HG03378 (cell line): ENCODE measurements around the gene ST8SIA4.

ENCODE experiments used
- ATAC-seq: cut with Tn5 transposase; IDR thresholded peaks from one replicate; pipeline ENCODE4 v1.9.1; 2021; ENCODE audit warnings: mild to moderate bottlenecking, moderate library complexity; ENCODE audit not compliant: unreplicated experiment

ST8SIA4 gene, protein sequence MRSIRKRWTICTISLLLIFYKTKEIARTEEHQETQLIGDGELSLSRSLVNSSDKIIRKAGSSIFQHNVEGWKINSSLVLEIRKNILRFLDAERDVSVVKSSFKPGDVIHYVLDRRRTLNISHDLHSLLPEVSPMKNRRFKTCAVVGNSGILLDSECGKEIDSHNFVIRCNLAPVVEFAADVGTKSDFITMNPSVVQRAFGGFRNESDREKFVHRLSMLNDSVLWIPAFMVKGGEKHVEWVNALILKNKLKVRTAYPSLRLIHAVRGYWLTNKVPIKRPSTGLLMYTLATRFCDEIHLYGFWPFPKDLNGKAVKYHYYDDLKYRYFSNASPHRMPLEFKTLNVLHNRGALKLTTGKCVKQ

DNA sequence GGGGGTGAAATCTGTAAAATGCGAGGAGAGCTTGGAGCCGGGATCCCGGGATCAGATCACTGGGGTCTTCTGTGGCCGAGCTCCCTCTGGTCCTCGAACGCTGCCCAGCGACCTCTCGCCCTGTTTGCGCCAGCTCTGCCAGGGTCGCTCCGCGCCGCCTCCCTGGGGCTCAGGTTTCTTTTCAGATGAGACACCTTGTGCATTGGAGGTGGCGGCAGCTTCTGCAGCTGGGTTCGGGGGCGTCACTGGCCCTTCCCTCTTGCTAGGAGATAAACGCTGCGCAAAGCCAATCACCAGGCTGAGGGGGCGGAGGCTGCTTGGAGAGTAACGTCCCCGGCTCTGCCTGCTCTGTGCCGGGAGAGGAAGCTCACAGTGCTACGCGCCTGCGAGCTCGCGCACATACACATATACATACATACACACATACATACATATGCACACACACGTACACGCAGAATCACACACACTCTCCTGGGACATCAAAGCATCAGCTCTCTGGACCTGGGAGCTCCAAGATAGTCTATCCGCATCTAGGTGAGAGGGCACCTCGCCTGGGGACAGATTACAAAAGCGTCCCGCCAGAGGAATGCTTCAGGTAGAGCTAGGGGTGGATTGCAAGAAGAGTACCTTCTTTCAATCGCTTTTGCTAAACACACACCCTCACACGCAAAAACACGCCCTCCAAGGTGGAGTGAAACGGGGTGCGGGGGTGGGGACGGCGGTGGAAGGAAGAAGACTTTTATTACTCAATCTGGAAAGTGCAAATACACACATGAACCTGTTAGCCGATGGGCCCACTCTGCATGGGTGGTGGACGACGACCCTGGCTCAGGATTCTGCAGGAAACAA lies at the start of gene ST8SIA4:
TSS of gene ST8SIA4 (minus strand) at position 244 of the 849 bp plus-strand sequence. CDS start 327 bp downstream, outside the sequence.
- ATAC-seq, result peak; percentile 63

DNA sequence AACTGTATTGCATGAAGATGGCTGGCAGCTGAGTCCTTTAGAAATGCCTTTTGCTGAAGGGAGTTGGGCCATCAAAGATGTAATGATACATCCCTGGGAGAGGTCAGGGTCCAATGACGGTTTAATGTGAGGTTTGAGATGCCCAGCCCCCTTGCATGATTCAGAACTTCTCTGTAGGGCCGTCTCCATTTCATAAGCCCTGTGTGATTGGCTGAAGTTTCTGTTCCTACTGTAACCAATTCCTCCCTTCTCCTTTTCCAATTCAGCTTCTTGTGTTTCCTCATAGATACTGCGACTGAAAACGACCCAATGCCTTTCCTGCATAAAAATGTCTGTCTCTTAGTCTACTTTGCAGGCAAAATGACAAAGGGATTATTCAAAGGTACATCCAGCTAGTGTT lies 47.9 kb upstream of the ST8SIA4 start:
- no peak for ATAC-seq

DNA sequence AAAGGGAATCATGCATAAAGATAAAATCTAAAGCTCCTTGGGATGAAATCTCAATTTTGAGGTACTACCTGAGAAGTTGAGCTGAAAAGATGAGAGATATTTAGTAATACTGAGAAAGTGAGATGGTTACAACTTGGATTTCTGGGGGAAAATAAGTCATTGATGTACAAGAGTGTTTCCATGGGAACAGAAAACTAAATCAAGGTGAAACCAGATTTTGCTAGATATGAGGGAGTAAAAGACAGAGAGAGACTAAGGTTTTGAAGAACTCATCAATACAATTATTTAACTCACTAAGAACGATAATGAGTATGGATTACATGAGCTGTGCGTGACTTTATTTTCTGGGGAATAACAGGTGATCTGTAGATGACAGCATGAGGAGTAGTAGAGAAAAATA lies 10.2 kb upstream of the ST8SIA4 start:
- no peak for ATAC-seq

DNA sequence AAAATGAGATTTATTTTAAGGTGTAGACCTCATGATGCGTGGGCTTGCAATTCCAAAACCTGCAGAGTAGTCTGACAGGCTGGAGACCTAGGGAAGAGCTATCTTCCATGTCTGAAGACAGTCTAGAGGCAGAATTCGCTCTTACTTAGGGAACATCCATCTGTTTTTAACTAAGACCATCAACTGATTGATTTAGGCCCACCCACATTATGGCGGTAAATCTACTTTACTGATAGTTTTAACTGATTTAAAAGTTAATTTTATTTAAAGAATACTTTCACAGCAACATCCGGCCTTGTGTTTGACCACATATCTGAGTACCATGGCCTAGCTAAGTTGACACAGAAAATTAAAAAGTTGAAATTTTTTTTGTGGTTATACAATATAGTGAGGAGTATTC lies 6.0 kb upstream of the ST8SIA4 start:
- no peak for ATAC-seq

DNA sequence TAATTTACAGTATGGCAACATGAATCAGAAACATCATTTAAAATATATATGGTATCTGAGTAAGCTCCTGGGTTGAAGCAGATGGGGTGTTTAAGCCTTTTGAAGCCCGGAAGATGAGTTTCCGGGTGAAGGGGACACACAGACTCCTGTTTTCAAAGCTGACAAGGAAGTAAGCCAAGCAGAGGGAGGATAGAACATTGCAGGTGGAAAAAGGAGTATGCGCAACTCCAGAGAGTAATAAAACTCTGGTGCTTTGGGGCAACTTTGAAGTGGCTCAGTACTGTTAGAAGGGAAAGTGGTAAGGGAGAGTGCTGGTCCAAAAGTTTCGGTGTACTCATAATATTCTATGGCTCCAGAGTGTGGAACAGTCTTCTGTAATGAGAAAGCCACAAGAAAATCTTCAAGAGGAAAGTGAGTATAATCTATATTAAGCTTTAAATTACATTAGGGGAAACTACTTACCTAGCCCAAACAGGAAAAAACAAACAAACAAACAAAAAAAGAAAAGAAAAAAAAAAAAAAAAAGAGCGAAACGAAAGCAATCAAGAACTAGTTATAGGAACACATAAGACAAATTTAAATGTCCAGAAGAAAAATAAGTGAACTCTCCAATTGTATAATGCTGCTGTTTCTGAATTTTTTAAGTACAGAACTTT lies 2.3 kb upstream of the ST8SIA4 start:
- no peak for ATAC-seq

DNA sequence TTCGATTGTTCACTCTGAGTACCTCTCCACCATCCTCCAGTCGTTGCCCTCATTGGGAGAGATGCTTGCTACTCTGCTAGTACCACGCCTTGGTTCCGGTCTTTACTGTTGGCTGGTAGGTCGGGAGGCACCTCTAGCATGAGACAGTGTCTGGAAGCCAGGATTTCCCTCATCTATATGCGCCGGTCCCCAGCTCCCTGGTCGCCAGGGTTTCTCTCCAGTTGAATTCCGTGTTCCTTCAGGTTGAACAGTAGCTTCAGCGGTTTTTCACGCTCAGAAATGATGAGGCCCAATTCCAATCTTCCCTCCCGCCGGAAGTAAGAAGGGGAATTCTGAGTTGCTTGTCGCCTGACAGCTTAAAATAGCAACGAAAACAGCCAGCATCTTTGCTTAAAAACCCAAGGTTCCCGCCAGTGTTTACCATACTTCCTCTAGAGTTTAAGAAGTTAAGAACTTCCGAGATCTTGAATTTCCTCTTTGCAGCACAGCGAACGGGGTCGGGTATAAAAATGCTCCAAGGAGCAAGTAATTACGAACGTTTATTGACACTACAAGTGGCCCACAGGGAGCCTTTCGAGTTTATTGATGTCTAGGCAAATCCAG lies 1.3 kb upstream of the ST8SIA4 start:
- ATAC-seq, result peak; percentile 24

DNA sequence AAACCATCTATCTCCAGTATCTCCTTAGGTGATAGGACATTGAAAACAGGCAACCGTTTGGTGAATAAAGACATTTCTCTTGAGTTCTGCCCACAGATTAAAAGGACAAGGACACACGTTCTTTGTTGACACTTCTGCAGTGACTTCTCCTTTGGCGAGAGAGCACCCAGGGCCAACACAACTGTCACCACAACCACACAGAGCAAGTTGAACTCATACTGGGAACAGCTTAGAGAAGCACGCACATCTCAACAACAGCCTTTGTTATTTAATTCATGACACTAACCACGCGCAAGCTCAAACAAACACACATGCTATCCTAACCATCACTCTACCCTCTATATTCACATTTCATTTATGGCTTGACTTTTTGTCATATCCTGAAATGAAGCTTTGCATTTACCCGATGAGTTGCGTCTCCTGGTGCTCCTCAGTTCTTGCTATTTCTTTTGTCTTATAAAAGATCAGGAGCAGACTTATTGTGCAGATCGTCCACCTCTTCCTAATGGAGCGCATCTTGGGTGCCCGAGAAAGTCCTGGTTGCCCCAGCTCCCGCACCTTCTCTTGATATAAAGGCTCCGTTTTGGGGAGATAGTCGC lies 543 bp downstream of the ST8SIA4 start:
- no peak for ATAC-seq

DNA sequence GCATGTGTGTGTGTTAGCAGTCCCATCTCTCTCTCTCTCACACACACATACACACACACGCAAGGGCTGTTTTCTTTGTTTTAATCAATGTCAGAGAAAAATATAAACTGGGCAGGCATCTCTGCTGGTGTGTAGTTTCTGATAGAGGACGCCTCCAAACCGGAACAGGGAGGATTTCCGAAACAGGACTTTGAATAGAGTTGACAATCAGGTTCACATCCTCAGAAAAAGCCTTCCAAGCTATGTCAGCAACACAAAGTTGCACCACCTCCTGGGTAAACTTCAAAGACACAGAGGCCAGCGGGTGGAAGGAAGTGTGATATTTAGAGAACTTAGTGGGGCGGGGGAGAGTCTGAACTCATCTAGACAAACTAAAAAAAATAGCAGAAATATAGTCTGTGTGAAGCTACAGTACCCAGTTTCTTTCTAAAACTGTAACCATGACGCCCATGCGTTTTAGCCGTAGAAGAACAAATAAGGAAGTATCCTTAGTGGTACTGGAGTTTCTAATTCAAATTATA lies 1.2 kb downstream of the ST8SIA4 start:
- no peak for ATAC-seq

DNA sequence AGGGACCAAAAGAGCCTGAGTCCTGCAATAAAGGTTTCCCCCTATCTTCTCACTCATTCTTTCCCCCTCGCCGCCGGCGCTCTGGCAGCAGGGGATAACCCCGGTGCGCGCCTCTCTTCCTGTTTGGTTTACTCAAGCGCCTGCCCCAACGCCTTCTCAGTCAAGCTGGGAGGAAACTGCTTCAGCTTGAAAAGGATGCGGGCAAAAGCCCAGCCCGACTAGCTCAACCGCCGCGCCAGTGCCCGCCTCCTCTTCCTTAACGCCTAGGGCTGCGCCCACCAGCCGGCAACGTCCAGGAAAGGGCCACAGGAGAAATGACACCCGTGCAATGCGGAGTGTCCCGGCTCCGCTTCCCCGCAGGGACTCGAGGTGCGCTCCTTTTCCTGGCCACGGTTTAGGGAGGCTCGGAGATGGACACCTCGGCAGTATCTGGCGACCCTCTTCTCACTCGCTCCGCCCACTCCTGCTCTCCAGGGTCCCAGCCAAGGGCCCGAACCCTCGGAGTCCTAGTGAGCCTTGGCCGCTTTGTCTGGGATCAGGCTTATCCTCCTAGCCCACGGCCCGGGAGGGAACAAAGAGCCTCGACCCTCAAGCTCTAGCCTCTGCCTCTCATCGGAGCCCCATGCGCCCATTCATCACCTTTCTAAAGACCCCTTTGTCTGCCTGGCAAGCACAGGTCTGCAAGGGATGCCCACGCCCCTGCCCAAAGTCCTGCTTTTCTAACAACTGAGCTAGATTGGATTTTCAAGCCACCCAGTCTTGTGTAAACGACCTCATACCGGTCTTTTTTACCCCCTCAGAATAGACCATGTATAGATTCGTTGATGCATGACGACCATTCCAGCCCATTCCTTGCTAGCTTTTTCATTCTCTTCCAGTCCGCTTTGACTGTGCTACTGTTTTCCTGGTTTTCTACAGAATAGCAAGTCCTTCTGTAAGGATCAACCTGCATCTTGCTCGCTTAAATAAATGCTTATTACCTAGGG lies 2.0 kb downstream of the ST8SIA4 start:
- peak; percentile 36 for ATAC-seq

DNA sequence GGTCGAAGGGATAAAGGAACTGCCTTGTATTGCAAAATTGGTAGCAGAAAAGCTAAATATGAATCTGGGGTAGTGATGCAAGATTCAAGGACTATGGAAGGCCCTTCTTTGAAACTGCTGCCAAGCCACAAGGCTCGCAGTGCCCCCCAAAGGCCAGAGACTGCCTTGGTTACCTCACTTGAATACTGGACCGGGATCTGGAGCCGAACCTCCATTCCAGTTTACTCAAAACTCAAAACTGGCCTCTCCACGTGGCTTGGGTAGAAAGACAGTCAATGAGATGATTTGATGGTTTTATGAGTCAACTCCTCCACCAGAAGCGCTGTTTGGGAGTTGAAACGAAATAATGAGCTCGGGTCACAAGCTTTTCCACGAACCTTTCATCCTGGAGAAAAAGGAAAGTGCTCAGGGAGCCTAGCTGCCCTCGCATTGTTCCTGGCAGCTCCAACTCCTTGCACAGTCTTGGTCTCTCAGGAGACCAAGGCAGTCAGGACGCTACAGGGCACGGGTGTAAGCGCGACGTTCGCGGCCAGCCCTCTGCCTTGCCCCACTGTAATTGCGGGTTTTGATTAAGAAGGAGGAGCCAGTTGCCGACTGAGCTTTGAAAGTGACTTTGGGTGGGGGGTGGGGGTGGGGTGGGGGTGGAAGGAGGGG lies 2.8 kb downstream of the ST8SIA4 start:
- peak; percentile 6 for ATAC-seq

DNA sequence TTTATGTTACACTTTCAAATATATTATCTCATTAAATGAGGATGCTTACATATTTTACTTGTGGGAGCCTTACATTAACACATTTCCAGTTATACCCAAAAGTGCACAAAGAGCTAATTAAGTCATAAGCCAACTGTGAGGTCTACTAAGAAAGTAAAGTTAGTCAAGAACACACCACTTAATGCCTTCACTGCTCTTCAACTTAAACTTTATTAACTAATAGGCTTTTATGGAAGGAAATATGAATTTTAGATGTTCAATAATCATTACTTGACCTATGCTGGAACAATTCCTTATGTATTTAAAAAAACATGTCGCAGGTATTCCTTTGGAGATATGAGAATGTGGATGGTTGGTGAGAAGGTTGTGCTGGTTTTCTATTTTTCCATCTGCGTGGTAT lies 3.4 kb downstream of the ST8SIA4 start:
- no peak for ATAC-seq

DNA sequence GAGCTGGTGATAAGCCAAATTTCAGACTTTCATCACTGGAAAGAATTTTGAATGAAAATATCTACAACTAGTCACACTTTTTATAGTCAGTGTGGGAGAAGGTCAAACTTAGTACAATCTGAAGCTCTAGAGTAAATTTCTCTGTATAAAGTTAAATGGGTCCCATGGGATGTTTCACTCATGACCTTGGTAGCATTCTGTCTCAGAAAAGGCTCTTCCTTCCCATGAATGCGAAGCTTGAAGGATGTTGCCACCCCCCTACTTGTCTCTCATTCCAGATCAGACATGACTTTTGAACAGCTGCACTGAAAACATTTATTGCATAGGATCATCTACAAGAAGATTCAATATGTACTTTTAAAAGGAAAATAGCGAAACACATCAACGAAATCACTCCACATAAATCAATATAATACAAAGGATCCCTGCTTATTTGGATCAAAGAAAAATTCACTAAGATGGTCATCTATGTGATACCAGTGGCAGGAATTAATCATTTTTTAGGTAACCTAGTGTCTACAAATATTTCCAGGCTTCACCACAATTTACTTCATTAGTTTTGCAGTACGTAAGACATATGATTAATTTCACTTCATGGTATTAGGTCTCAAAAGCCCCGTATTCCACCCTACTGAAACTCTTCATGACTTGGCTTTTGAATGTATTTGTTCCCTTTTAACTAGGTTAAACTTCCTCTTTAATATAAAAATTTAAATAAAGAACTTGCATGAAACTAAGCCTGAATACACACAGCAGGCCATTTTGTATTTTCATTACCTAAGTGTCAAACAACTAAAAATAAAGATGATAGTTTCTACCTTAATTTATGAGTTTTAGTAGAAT lies 4.4 kb downstream of the ST8SIA4 start:
- ATAC-seq, result no peak

DNA sequence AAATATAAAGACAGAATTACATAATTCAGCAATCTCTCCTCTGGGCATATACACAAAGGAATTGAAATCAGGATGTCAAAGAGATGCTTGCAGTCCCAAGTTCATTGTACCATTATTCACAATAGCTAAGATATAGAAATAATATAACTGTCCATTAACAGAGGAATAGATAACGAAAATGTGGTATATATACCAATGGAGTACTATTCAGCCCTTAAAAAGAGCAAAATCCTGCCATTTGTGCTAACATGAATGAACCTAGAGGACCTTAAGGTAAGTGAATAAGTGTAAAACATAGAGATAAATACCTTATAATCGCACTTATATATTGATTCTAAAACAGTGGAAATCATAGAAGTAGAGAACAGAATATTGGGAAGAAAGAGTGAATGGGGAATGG lies 7.0 kb downstream of the ST8SIA4 start:
- no peak for ATAC-seq

DNA sequence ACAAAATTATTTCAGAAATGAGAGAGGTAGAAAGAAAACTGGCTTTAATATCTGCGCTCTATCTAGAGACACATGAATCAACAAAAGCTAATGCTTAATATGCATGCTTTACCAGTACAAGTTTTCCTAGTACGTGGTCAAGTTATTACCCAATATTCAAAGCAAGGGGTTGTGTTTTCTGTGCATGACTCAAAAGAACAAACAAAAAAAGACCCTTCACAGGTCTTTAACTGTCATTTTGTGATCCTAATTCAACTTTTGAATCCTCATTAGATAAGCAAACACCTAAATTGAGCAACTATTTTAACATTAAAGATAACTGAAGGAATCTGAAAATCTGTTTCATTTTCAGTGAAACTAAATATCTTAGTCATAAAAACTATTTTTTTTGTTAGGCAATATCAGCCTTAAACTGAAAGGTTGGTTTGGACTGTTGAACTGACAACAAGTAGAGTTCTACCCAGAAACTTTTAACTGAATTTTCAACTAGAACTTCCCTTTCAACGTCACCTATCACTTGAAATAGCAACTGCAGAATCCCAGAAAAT lies 12.5 kb downstream of the ST8SIA4 start:
- peak; percentile 72 for ATAC-seq

DNA sequence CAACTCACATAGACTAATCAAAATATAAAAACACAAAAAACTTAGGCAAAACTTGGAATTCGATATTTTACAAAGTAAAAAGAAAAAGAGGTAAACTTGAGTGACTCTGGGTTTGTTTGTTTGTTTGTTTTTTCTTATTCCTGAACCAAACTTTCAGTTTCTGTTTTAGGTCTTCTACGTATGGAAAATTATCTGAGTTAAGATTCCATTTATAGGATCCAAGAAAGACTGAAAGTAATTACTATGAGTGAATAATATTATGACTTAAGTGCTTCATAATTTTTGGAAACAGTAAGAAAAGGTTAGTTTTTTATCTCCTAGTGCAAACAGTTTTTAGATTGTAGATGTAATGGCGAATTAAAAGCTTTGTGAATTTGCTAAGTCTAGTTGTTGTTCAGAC lies 13.2 kb downstream of the ST8SIA4 start:
- ATAC-seq, result no peak

DNA sequence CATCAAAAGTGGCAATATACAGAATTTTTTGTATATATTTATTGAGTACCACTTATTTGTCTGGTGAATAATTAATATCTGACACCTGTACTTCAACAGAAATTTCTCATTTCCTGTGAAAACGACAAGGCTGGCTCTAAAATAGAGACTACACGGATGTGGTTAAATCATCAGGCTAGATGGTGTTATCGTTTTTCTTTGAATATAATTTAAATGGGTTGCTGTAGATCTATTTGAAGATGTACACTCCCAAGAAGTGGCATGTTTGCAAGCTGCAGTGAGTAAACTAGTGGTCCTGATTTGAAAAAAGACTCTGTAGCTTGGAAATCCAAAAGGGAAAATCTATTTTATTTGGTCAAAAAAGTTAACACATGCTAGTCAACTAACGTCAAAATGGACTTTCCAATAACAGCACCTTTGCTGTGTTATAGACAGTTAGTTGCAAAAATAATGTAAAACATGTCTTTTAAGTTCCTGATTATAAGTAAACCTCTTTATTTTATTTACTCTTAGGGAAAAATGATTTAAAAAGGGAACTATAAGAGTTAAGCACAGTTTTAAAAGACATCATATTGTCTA lies 13.8 kb downstream of the ST8SIA4 start:
- peak; percentile 65 for ATAC-seq

DNA sequence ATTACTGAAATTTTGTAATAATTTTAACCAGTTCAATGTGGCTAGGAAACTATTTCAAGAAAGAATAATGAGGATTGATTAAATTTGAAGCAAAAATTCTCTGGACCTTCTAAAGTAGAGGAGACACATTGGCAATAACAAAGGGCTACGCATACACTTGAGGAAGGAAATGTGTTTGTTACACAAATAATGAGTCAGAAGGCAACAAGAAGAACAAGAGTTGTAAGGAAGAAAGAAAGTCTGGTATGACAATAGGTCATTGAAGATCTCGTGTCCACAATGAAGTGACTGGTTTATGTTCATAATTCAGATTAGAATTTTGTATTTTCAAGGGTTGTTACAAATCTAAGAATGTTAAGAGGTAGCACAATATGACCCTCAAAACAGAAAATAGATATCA lies 25.8 kb downstream of the ST8SIA4 start:
- no peak for ATAC-seq
